Activated T-cell treated with anti-CD3 and anti-CD28 coated beads, Interleukin-2, amount 50 U/mL, for 1 hour (primary cell): ENCODE measurements around the gene CTBP2.

Experiments used
- DNase-seq: peaks from one replicate; pipeline ENCODE4 v3.0.0-alpha.2; 2020

The CTBP2 gene

DNA sequence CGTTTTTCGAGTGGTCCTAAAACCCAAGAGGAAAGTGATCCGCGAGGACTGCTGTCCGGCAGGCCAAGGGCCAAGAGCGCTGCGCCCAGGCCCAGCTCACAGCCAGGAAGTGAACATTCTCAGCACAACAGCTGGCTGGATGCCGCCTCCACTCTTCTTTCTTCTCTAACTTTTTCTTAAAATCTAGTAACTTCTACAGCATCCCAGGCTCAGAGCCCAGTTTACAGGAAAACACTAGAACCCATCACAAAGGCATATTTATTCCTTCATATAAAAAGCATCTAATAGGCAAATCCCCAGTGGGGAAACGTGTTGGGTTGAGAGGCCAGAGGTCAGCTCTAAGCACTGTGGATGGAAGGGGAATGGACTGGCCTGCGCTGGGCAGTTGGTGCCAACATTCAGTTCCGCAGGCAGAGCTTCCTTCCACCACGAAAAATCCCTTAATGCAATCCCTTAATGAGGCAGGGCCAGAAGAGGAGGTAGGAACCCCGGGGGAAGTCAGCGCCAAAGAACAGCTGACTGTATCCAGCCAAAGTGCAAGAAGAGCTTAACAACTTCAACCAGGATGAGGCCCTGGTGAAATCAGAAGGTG, 143.7 kb downstream of the CTBP2 start:
- DNase-seq: no peak

DNA sequence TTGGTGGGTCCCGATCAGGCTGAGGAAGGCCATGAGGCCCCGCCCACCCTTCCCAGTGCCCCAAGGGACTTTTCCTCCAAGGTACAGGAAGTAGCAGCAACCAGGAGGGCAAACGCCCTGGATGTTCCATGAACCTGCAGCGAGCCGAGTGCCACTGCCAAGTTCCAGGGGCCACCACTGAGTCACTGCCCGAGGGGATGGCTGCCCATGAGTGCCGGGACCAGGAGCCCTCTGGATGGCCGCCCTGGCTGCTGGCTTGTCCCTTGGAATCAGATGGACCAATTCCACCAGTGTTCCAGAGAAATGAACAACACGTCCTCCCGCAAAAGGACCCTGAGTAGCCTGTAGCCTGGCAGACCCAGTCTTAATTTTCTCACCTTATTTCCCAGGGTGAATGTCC, 144.2 kb downstream of the CTBP2 start:
- DNase-seq: no peak

DNA sequence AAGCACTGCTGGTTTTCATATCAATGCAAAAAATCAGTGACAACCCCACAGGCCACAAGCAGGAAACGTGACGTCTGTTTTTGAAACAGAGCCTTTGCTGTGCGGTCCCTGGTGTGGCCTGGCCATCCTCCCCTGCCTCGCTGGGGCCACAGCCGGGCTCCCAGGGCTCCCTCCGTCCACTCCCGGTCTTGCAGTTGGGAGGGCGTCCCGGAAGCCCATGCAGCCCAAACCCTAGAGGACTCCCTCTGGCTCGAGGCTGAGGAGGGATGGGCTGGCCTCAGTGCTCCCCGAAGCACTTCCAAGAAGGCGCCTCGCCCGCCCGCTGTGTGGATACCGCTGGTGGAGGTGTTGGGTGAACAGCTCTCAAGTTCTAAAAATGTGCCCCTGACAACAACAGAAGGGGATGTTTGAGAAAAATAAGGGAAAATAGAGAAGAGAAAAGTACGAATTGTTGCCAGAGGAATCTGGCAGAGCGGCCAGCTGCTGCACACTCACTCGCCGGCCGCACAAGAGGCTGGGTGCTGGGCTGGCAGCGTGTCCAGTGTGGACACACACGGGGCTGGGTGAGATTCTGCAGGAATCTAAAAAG, 144.9 kb downstream of the CTBP2 start:
- DNase-seq: no peak

DNA sequence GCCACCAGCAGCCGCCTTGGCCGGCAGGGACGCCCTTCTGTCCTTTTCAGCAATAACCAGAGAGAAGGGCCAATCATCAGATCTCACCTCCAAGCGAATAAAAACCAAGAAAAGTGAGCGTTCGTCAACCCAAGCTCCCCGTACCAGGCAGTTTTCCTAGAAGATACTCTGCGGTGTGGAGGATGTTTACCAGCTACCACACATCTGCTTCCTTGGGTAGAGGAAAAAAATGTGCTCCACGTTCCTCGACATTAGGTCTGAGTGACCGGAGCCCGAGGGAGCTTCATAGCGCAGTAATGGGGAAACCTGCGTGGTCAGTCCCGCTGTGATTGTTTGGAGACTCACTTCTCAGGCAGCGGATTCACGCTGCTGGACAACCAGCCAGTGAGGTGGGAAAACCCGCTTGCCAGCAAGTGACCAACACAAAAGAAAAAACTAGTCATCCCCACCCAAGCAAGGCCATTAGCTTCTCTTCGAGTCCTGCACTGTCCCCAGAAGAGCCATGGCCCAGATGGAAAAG, 145.5 kb downstream of the CTBP2 start:
- DNase-seq: no peak

DNA sequence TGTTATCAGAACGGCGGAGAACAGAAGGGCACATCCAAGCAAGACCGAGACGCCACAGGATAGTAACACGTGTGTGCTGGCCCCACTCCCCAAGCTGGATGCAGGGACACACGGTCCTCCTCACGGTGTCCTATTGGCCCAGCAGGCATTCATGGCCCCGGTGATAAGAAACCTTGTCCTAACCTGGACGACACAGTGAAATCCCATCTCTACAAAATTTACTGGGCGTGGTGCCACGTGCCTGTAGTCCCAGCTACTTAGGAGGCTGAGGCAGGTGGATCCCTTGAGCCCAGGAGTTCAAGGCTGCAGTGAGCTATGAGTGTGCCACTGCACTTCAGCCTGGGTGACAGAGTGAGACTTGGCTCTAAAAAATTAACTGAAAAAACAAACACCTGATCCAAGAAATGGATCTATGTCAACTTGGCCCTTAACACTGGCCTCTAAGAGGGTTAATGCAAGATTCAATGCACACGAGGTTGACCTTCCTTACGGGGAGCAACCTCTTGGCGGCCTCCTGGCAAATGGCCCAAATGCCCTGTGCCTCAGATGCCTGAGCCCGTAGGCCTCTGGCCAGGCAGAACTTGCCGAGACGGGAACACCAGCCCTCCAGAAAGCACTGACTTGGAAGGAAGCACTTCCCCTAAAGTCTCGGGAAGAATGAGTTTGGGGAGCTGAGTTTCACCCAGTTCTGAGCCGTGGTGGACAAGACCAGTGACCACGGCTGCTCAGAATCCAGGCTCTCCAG, 146.1 kb downstream of the CTBP2 start:
- DNase-seq: no peak

DNA sequence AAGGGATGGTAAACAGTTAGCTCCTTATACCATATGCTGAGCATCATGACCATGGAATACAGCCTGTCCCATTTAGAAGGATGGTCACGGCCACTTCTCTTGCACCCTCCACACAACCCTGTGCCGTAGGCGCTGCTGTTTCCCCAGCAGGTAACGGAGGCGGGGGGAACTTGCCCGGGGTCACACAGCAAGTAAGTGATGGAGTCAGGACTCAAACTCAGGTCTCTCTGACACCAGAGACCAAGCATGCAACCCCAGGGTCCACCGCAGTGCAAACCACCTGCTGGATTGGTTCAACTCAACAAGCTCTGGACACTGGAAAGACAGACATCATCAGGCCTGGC, 146.9 kb downstream of the CTBP2 start:
- DNase-seq: no peak

DNA sequence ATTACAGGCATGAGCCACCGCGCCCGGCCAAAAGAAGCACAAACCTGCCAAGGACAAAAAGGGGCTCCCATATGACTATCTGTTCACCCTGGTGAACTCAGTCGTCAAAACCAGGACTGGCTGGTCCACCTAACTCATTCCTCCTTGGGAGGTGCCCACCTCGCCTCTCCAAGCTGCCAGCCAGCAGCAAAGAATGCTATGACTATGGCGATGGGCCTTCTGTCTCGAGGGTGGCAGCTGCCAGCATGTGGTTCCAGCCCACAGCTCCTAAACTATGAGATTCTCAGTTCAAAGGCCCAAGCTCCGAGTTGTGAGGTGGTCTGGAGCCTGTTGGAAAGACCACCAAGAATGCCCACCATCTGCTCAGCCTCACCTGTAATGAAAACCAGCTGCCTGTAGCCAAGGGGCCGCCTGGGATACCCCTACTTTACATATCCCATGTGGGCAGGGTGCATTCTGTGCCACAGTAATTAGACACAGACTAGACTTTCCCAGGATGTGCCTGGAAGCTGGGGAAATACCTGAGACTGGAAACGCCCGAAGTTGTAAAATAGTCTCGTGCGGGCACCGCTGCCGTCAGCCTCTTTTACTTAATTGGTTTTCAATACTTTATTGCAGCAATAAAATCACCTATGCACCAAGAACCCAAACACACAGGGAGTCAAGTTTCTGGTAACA, 147.4 kb downstream of the CTBP2 start:
- no peak for DNase-seq

DNA sequence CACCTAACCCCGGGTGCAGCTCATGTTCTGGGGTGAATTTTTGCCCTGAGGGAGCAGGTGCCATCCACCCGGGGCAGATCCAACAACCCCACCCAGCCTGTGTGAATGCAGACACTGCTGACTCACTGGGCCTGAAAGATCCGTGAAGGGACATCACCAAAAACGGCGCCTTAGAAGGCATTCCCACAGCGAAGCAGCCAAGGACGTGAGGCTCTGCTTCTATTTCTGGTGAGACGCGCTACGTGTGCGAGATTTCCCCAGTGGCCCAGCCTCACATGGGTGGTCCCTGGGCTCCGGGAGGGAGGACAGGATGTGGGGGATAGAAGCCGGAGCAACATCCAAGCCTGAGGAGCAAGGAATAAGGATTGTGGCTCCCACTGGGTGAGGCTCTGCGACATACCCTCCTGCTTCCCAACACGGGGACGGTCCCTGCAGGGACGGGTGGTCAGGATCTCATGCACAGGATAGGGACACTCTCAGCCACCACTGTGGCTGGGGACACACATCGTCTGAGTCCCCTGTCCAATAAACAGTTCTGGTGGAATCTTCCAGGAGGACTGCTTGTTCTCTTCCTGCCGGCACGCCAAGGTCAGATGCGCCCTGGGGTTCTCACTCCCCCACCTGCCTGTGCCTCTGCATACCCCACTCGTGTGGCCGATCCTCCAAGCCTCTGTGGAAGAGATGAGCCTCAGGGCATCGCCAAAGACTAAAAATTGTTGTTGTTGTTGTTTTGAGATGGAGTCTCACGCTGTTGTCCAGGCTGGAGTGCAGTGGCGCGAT, 148.2 kb downstream of the CTBP2 start:
- no peak for DNase-seq

DNA sequence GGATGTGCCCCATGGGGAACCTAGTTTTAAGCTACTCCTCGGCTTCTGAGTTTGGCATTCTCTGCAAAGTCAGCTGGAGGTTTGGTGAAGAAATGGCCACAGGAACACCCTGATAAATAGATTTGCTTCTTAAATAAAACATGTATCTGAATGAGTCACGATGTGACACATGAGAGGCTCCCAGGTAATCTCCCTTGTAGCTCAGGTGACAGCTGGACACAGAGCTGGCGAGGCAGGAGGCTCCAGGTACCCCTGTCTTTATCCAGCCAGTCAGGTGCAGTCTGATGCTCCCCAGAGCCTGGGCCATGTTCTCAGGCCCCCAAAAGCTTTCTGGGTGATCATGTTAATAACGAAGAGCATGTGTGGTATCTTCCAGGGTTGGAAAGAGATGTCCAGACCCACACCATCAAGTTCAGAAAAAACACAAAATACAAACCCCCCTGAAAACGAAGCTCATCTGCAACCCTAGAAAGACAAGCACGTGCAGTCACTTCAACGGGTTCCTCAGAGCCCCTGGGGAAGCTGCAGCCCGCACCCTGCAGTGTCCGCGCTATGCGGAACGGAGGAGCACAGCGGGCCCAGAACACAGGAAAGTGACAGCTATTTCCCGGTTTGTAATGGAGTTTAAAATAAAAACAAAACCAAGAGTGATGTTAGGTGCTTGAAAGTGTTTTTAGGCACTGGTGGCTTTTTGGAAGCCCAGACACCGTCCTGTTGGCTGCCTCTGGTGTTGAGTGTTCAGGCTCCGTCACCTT, 149.0 kb downstream of the CTBP2 start:
- no peak for DNase-seq

DNA sequence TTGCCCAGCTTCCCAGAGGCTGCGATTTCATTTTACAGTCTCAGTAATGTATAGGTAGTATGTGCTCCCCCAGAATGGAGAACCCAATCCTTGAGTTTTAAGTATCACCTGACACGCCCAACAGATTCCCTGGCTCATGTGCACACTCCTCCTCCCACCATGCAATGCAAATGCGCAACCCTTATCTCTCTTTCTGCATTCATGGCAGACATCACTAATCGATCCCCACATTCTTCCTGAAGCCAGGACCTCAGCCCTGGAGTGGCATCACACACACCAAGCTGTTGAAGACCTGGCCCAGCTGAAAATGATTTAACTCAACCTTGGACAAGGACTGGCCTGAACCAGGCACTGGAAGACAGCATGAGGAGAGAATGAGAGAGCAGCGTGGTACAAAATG, 150.0 kb downstream of the CTBP2 start:
- no peak for DNase-seq

DNA sequence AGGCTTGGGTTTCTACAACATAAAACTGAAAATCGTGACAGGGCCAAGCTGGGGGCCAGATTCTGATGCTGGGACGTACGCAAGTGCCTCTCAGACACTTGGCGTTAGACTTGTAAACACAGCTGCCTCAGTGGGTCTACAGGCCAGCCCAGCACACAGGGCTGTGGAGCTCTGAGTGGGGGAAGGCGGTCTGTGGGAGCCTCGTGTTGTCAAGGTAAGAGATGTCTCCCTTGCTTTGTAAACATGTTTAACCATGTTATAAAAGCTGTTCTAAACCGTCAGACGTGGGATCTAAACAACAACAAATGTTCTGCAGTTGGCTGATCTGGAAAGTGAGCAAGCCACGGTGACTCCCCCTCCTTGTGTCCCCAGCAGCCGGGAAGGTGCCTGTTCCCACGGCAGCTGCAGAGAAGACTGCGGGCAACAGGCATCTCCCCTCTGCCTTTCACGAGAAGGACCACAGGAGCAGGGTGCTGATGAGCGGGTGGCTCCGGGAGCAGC, 150.7 kb downstream of the CTBP2 start:
- DNase-seq: no peak

DNA sequence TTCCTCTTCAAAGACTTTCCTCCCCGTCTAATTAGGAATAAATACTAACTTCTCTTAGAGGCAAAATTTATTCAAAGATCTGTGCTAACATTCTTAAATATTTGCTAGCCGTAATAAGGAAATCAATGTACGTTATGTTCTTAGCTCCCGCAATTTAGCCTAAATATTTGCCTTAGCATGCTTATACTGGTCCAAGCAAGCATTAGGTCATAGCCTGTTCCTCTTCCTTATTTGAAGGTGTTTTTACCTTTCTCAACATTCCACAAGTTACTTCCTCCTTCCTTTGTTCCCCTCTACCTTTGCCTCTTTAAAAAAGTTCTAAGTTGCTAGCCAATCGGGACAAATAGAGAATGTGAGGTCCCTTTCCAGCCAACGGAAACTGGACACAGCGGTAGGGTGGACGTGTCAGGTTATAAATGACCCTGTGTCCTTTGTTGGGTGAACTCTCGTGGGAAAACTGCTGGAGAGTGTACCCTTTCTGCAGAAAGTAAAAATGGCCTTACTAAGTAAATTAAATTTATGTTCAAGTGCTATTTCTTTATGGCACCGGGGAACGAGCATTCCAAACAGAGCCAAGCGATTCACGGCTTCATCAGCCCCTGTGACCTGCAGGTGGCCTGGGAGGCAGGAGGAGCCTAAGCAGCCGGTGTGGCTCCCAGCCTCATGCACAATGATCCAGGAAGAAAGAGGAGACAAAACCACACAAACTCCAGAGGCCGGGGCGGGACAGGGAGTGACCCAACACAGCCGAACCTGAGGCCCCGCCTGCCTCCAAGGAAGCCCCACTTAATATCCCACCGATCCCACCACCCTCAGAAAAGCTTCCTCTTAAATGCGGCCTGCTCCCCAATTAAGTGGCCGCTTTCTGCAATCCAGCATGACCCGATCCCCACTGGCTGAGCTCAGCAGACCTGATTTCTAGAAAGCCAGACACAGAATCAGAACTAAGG, 151.4 kb downstream of the CTBP2 start:
- no peak for DNase-seq

DNA sequence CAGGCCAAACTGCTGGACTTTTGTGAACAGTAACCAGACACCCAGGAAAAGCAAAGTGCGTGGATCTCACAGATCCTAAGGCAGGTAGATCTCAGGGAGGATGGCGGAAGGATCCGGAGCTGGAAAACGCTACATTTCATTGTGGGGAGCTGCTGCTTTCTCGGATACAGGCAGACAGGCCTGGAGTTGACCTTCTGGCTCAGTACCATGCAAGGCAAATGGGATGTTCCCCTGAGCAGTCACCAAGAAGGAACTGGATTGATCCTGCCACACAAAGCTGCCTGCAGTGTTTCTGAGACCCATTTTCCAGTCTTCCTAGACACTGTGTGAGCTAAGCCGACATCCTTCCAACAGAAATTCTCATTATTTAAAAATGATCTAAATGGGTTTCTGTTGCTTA, 152.9 kb downstream of the CTBP2 start:
- DNase-seq: no peak

DNA sequence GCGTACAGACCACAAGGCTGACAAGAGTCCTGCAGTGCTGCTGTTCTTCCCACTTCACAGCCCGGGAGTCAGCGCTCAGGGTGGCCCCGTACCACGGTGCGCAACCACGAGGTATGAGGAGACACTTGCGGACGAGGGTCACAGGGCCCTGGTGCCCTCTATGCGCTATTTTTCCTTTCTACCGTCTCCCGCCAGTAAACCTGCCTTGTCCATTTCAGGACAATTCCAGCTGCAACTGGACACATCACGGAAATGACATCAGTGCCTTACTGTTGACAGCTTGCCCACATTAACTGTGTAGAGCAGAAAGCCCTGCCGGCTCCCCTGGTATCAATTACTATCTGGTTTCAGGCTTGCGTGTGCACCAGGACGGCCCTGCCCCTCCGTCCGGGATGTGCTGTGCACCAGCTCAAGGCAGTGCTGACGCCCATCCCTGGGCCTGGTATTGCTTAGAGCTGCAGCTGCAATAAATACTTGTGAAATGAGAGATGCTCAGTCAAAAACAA, 153.4 kb downstream of the CTBP2 start:
- no peak for DNase-seq

DNA sequence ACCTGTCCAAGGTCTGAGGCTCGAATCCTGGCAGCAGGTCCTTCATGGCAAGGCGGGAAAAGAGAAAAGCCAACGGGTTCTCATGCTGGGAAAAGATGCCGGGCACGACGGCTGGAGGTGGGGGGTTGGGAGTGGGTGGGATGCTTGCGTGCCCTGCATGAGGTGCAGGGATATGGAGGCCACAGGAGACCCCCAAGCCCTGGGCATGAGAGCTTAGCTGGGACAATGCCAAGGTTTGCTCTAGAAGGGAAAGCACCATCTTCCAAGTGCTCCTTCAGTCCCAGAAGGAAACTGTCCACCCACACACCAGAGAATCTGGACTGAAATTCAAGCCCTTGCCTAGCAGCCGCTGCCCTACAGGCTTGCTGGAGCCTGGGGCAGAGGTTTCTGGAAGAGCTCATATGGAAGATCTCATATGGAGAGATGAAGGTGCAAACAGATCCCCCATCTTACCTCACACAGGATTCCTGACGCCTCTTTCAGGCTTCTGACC, 154.1 kb downstream of the CTBP2 start:
- DNase-seq: no peak

DNA sequence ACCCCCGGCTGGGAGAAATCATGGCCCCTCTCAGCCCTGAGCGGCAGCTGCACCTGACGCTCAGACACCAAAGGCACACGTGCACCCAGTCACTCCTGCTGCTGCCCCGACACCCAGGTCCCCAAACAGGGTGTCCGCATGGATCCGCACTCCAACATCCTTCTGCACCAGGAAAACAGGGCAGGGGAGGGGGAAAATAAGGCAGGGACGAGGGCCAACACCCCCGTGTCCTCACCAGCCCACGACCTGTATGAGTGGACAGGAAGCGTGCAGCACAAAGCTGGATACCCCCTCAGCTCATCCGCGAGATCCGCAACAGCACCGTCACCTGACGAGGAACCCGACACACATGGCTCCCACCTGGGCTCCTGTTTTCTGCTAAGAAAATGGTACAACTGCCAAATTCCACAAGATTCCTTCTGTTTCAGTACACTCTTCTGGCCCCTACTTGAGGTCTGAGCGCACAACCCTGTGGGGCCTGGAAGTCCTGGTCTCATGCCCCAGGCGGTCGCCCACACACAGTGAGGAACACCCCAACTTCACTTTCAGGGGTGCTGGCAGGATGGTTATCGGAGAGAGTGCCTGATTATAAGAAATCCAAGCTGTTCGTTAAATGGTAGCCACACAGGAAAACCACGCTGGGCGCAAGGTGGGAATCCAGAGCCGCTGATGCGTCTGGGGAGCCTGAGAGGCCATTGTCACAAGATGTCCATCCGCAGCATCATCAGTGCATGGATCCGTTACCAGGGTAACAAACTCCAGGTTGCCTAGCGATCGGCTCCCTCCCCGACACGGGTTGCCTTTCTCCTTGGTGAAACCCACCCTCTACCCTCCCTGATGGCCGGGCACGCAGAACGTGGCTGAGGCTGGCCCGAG, 154.8 kb downstream of the CTBP2 start:
- DNase-seq: no peak

DNA sequence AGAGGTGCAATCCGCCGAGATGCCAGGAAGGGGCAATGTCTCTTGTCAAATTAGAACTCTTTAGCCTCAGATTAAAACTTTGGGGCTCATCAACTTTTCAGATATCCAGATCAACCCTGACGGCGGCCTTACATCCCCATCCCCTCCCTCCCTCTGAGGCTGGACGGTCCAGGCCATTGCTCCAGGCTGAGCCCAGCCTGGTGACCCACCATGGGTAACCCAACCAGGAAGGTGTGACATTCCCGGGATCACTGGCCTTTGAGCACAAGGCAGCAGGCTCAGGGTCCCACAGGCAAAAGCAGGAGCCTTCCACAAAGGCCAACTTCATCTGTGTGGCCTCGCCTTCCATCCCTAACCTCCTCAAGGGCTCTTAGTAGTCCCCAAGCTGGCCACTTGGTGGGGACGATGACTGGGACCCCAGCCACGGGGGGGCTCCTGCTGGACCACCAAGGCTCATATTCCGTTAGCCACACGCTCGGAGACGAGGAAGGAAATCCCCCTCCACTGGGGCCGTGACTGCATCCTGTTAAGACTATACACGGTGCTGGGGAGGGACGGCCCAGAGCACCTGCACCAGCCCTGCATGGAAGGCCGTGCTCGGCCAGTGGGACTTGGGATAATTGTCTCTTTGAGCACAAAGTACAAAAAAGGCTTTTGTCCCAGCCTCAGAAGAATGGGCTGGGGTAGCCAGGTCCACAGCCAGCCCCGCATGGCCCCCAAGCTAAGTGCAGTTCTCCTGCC, 155.6 kb downstream of the CTBP2 start:
- no peak for DNase-seq

DNA sequence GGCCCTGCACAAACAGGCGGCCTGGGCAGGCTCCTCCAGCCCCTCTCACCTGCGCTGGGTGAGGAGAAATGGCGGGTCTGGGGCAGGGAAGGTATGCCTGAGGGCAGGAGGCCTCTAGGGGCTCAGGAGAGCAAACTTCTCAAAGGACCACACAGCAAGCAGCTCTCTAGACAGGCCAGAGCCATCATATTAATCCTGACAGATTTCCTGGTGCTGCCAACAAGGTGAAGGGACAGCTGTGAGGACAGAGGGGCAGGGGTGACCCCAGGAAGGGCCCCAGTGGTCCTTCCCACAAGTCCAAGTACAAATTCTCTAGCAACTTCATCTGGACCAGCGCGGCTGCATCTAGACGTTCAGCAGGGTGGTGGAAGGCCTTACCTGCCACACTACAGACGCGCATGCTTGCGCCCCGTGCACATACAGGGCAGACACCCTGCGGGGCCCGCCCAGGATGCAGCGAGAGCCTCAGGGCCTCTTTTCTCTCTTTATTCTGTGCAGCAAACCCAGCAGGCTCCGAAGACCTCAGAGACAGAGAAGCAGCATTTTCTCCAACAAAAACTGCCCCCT, 156.4 kb downstream of the CTBP2 start:
- no peak for DNase-seq
